Prostate gland (tissue), 2 donors: ENCODE results near the gene PNKP.

Experiments
- CTCF ChIP-seq, 4 experiments: fragments of 200-600 bp in 2 of 4; fragments of 450-650 bp in 2 of 4; sonication (generic) in 2 of 4; IDR thresholded peaks; 1 replicate in 3 of 4; 2 replicates in 1 of 4; pipeline ENCODE4 v1.5.1; 2016 to 2019; ENCODE audit warnings: antibody characterized with exemption in 4 of 4, mild to moderate bottlenecking in 2 of 4, moderate library complexity in 2 of 4
- POLR2AphosphoS5 ChIP-seq: sonication (generic); formaldehyde crosslinking; IDR thresholded peaks from one replicate; pipeline ENCODE4 v1.6.1; 2017; ENCODE audit warnings: antibody characterized with exemption

- no peak for TF ChIP-seq POLR2AphosphoS5
- TF ChIP-seq CTCF (IDR thresholded peaks at IDR 0.05), result no peak
Observed at GRCh38 chr19:49845414-49845813, 22.0 kb downstream of the PNKP start.
